Measurements from ENCODE around the gene ENGASE.

Gene ENGASE

GRCh38 chr17:79109584-79109983 lies 35.0 kb downstream of the ENGASE start:
- in situ Hi-C loops (cut with HindIII; ENCODE audit: low sequenced_read_pairs): no loop called here

- in situ Hi-C loops (cut with HindIII; ENCODE audit: low sequenced_read_pairs): loop anchor here (5.0 kb wide), 2 partner anchors 39 to 76 kb away; partner anchors contain the start of gene ENGASE
Measured at GRCh38 chr17:79111097-79111496, 36.5 kb downstream of the ENGASE start.

- in situ Hi-C loops (cut with HindIII; ENCODE audit: low sequenced_read_pairs): loop anchor here (5.0 kb wide), 2 partner anchors 40 to 75 kb away; partner anchors contain the start of gene ENGASE
Measured at GRCh38 chr17:79112471-79112870, 37.8 kb downstream of the ENGASE start.

GRCh38 chr17:79113699-79114457 lies 39.3 kb downstream of the ENGASE start:
- in situ Hi-C loops (cut with HindIII; ENCODE audit: low sequenced_read_pairs): loop anchor here (5.0 kb wide), 2 partner anchors 42 to 73 kb away; partner anchors contain the start of gene ENGASE

- in situ Hi-C loops (cut with HindIII; ENCODE audit: low sequenced_read_pairs): loop anchor here (5.0 kb wide), 2 partner anchors 42 to 73 kb away; partner anchors contain the start of gene ENGASE
Measured at GRCh38 chr17:79114458-79115301, 40.1 kb downstream of the ENGASE start.

GRCh38 chr17:79115487-79115886 lies 40.9 kb downstream of the ENGASE start:
- in situ Hi-C loops (cut with HindIII; ENCODE audit: low sequenced_read_pairs): no loop called here

- in situ Hi-C loops (cut with HindIII; ENCODE audit: low sequenced_read_pairs): no loop called here
Measured at GRCh38 chr17:79116575-79117368, 42.1 kb downstream of the ENGASE start.

- in situ Hi-C loops (cut with HindIII; ENCODE audit: low sequenced_read_pairs): no loop called here
Measured at GRCh38 chr17:79117905-79118487, 43.4 kb downstream of the ENGASE start.

GRCh38 chr17:79118924-79119323 lies 44.3 kb downstream of the ENGASE start:
- in situ Hi-C loops (cut with HindIII; ENCODE audit: low sequenced_read_pairs): no loop called here

- in situ Hi-C loops (cut with HindIII; ENCODE audit: low sequenced_read_pairs): no loop called here
Measured at GRCh38 chr17:79120259-79120658, 45.6 kb downstream of the ENGASE start.

- in situ Hi-C loops (cut with HindIII; ENCODE audit: low sequenced_read_pairs): no loop called here
Measured at GRCh38 chr17:79123988-79124387, 49.4 kb downstream of the ENGASE start.

- in situ Hi-C loops (cut with HindIII; ENCODE audit: low sequenced_read_pairs): no loop called here
Measured at GRCh38 chr17:79124513-79125209, 50.0 kb downstream of the ENGASE start.

- in situ Hi-C loops (cut with HindIII; ENCODE audit: low sequenced_read_pairs): no loop called here
Measured at GRCh38 chr17:79125503-79125902, 50.9 kb downstream of the ENGASE start.

GRCh38 chr17:79126139-79126538 lies 51.5 kb downstream of the ENGASE start:
- in situ Hi-C loops (cut with HindIII; ENCODE audit: low sequenced_read_pairs): no loop called here

GRCh38 chr17:79127534-79128135 lies 53.0 kb downstream of the ENGASE start:
- in situ Hi-C loops (cut with HindIII; ENCODE audit: low sequenced_read_pairs): no loop called here

GRCh38 chr17:79129523-79129922 lies 54.9 kb downstream of the ENGASE start:
- in situ Hi-C loops (cut with HindIII; ENCODE audit: low sequenced_read_pairs): no loop called here

GRCh38 chr17:79130536-79131273 lies 56.1 kb downstream of the ENGASE start:
- in situ Hi-C loops (cut with HindIII; ENCODE audit: low sequenced_read_pairs): no loop called here

- in situ Hi-C loops (cut with HindIII; ENCODE audit: low sequenced_read_pairs): no loop called here
Measured at GRCh38 chr17:79131274-79131635, 56.6 kb downstream of the ENGASE start.

- in situ Hi-C loops (cut with HindIII; ENCODE audit: low sequenced_read_pairs): no loop called here
Measured at GRCh38 chr17:79131701-79132100, 57.1 kb downstream of the ENGASE start.
